ENCODE results near the gene OOSP4B.

- no peak for TF ChIP-seq CTCF (IDR thresholded peaks at IDR 0.05)
- no peak for TF ChIP-seq POLR2A (IDR thresholded peaks at IDR 0.05)
These were observed at the start of gene OOSP4B for GRCh38 chr11:60016881-60017280.

Data from breast epithelium (tissue), 3 donors.